KOPT-K1 (cell line): Measurements from ENCODE around the gene SMPD2.
"Not testable (repeated sequence)": the region's sequence is repeated elsewhere in the genome, so short reads cannot be mapped to it uniquely, and the experiment has no call there.

ENCODE experiments used
- H3K27ac ChIP-seq: fragments of 200-600 bp; sonication (generic); 2 replicates; pipeline ENCODE4 v1.5.1; 2016; ENCODE audit warnings: antibody characterized with exemption, mild to moderate bottlenecking, low read depth, low read length; ENCODE audit not compliant: poor library complexity, severe bottlenecking
- H3K36me3 ChIP-seq: fragments of 200-600 bp; sonication (generic); 2 replicates; pipeline ENCODE4 v1.5.1; 2017; ENCODE audit warnings: antibody characterized with exemption, mild to moderate bottlenecking, low read length, moderate library complexity; ENCODE audit not compliant: insufficient read depth
- H3K9me3 ChIP-seq: fragments of 200-600 bp; sonication (generic); 2 replicates; pipeline ENCODE4 v1.5.1; 2017; ENCODE audit warnings: antibody characterized with exemption, low read length, mild to moderate bottlenecking; ENCODE audit not compliant: insufficient read depth, poor library complexity, severe bottlenecking

The SMPD2 gene

DNA sequence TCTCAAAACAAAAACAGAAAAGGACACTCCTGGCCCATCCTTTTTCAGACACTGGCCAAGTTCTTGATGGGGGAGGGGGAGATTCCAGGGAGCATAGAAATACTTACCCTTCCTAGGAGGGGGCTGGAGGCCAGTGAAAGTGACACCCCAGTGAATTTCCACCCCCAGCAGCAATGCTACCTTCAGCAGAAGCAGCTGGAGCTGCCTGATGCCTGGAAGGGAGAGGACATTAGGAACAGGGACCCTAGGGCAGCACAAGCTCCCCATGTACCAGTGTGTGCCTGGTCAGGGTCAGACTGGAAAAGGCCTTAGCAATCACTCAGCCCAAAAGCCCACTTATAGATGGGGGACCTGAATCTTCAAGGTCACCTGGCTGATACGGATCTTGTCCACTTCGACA, 12.6 kb downstream of the SMPD2 start:
- no peaks in the 10 kb centered on the region for H3K9me3 ChIP-seq
- H3K36me3 ChIP-seq, result peaks cover 12% of the 10 kb centered on the region
- peak overlapping the region; percentile 84 for H3K27ac ChIP-seq

GRCh38 chr6:109453594-109454495, 13.3 kb downstream of the SMPD2 start:
- H3K36me3 ChIP-seq, result peaks cover 12% of the 10 kb centered on the region
- no peaks in the 10 kb centered on the region for H3K9me3 ChIP-seq
- H3K27ac ChIP-seq, result peak overlapping the region; percentile 84

DNA sequence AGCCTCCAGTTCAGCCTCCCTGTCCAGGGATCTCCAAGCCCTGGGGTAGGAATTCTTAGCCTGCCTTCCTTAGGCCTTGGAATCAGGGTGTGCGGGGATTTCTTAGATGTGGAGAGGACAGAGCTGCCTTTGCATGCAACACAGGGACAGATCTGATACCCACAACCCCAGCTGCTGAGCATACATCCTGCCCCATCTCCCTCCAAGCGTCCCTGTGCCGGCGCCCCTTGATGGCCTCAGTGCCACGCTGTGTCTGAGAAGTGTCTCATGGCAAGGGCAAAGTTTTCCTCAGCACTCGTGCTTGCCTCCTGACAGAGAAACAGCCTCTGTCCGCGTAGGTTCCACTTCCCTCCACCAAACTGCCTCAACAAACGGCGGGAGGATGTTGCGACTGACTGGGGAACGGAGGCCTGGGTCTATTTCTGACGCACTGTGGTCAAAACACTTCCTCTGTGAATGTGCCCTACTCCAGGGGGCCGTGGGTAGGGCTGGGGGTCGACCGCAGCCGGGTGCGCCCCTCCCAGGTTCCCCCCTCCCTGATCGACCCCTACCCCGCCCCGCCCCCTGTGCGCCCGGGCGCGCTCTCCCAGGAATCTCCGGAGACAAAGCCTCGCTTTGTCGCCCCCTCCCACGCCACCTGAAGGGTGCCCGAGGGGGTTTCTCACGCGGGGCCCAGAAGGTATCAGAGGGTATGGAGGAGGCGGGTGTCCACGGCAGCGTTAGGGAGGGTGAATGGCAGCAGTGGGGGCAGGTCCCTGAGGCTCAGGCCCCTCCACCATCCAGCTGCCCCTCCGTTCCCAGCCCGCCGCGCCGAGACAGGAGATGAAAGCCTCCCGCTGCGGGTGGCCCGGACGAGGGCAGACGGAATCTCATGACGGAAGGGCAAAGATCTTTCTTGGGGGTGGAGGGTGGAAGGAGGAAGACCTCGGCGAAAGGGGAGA, 14.2 kb downstream of the SMPD2 start:
- Histone ChIP-seq H3K27ac (peak overlapping the region; percentile 84), H3K9me3 (no peaks in the 10 kb centered on the region), H3K36me3 (peaks cover 12% of the 10 kb centered on the region)

DNA sequence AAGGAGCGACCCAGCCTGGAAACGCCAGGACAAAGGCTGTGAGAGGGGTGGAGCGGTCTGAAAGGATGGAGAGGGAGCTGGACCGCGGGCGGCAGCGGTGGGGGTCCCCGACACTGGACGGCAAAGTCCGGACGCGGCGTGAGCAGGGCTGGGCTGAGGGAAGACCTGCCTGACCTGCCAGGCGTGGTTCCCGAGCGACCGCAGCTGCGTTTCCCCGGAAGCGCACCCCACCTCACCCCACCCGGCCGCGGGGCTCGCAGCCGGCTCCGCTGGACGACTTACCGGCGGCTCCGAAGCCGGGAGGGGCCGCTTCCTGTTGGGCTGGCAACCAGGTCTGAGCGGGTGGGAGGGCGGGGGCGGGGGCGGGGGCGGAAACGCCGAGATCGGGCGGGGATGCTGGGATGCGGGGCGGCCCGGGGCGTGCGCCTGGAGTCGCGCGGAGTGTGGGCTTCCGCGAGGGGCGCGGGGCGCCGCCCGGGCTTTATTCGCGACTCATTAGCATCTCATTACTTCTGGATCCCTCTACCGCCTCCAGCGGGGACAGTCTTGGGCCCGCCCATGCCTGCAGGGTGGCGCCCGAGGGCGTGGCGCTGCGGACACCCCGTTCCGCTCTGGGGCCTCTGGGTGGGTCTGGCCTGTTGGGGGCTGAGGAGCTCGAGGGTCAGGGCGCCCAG, 15.1 kb downstream of the SMPD2 start, which contains the start of gene MICAL1:
Gene MICAL1, minus strand, starts transcription at position 336 of the 674 bp plus-strand sequence. CDS start 1,576 bp downstream, outside the sequence.
- Histone ChIP-seq H3K9me3 (no peaks in the 10 kb centered on the region), H3K36me3 (peaks cover 12% of the 10 kb centered on the region), H3K27ac (peak within 1 kb of the TSS; percentile 84)

GRCh38 chr6:109456111-109456583, 15.6 kb downstream of the SMPD2 start:
- peaks cover 14% of the 10 kb centered on the region for H3K36me3 ChIP-seq
- no peaks in the 10 kb centered on the region for H3K9me3 ChIP-seq
- H3K27ac ChIP-seq, result peak overlapping the region; percentile 84

DNA sequence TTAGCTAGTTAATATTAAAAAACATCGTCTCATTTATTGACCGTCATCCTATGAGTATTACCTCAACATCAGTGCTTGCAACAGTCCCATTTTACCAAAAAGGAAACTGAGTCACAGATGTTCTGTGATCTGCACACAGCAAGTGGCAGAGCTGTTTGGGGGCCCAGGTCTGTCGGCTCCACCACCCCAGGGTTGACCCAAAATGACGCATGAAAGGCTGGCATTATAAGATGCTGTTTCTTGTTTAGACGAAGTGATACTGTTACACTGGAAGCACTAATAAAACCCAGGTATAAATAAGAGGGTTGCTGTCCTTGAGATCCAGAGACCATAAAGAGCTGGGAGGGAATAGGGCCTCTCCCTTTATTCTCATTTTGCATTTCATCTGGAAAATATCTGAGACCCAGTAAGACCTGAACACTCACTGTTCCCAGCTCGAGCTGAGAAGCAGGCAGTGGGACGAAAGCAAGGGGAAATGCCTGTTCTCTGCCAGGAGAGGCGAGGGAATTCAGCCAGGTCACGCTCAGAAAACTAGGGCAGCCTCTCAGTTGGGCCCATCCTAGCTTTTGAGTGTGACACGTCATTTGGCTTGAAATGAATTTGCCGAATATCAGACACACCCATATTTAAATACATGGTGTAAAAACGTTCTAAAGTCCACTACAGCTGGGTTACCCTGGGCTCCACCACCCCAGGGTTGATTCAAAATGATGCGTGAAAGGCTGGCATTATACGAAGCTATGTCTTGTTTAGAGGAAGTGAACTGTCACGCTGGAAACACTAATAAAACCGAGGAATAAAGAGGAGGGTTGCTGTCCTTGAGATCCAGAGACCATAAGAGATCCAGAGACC, 16.4 kb downstream of the SMPD2 start:
- H3K9me3 ChIP-seq, result no peaks in the 10 kb centered on the region
- no peak overlapping the region for H3K27ac ChIP-seq
- H3K36me3 ChIP-seq, result peaks cover 15% of the 10 kb centered on the region

- Histone ChIP-seq H3K36me3 (peaks cover 16% of the 10 kb centered on the region), H3K27ac (no peak overlapping the region), H3K9me3 (no peaks in the 10 kb centered on the region)
Observed at GRCh38 chr6:109457562-109457996, 17.1 kb downstream of the SMPD2 start.

DNA sequence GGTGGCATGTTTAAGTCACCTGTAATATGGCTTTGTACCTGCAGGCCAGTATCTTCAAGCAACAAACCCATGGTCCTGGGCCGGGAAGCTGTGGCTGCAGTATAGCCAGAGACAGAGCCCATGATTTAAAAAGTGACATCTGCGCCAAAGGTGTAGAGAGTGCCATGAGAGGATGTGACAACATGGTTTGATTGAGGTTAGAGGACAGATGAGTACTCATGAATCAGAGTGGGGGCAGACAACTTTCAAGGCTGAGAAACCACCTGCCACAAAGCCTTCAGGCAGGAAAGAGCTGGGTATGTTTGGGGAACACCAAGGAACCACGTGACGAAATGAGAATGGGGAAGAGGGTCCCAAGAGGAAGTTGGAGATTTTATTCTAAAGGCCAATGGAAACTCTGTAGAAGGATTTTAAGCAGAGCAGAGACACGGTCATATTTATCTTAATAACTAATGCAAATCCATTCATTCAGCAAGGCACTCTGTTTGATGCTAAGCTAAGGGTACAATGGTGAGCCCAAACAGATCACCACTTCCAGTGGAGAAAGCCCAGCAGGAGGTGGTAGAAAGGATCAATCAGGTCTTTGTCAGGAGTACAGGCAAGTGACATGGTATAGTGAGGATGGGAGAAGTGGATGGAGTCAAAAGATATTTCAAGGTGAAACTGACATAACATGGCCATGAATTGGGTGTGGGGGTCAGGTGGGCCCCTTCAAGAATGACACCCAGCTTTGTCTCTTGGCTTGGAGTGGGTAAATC, 18.4 kb downstream of the SMPD2 start:
- Histone ChIP-seq H3K36me3 (peaks cover 28% of the 10 kb centered on the region), H3K9me3 (no peaks in the 10 kb centered on the region), H3K27ac (no peak overlapping the region)

DNA sequence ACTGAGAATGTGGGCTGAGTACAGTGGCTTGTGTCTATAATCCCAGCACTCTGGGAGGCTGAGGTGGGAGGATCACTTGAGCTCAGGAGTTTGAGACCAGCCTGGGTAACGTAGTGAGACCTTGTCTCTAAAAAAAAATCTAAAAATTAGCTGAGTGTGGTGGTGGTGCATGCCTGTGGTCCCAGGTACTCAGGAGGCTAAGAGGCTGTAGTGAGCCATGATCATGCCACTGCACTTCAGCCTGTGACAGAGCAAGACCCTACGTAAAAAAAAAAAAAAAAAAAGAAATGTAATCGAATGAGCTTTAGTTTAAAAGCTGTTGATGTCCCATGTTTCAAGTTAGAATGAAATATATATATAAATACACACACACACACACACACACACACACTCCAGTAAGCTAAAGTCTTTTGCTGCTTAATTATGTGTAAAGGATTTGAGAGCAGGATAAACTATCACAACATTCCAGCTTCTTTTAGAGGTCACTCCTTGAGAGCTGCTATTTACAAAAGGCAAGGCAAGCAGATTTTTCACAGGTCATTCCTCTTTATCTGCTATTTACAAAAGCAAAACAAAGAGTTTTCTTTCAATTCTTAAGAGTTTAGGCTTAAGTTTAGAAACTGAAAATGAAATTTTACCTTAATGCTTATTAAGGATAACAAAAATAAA, 19.8 kb downstream of the SMPD2 start:
- H3K9me3 ChIP-seq, result no peaks in the 10 kb centered on the region
- H3K36me3 ChIP-seq, result peaks cover 42% of the 10 kb centered on the region
- no peak overlapping the region for H3K27ac ChIP-seq

DNA sequence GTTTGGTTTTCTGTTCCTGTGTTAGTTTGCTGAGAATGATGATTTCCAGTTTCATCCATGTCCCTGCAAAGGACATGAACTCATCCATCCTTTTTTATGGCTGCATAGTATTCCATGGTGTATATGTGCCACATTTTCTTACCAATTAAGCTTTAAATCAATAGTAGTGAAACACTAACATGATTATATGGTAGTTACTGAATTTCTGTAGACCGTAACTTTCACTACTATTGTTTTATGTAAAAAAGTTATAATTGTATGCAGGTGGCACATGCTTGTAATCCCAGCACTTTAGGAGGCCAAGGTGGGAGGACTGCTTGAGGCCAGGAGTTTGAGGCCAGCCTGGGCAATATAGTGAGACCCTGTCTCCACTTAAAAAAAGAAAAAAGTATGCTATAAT, 20.7 kb downstream of the SMPD2 start:
- not testable (repeated sequence) for H3K9me3 ChIP-seq
- peaks cover 51% of the 10 kb centered on the region for H3K36me3 ChIP-seq

GRCh38 chr6:109461733-109462526, 21.4 kb downstream of the SMPD2 start:
- Histone ChIP-seq H3K27ac (no peak overlapping the region), H3K9me3 (no peaks in the 10 kb centered on the region), H3K36me3 (peaks cover 58% of the 10 kb centered on the region)

More for the DNA sequence above, 20.7 kb downstream of the SMPD2 start:
- not testable (repeated sequence) for H3K27ac ChIP-seq

GRCh38 chr6:109465772-109466171, 25.2 kb downstream of the SMPD2 start:
- peaks cover 97% of the 10 kb centered on the region for H3K36me3 ChIP-seq
- no peak overlapping the region for H3K27ac ChIP-seq
- no peaks in the 10 kb centered on the region for H3K9me3 ChIP-seq
